Left renal pelvis (tissue), 4 donors: ENCODE measurements around the gene HBD. TPM values are rescaled to one million over a fixed set of nuclear protein-coding genes. Genes with fewer than 3 reads are reported as not detected.
"Not testable (repeated sequence)": the region's sequence is repeated elsewhere in the genome, so short reads cannot be mapped to it uniquely, and the experiment has no call there.

Source experiments
- DNase-seq, 4 donors: peaks; one replicate each; pipeline ENCODE4 v3.0.0-alpha.2; 2013; ENCODE audit warnings: low read depth in 4 of 4, low spot score in 3 of 4
- polyA plus RNA-seq, 4 donors: library from polyadenylated mRNA; unstranded; fragments of 120-200 nt; gene quantifications; one replicate each; pipeline ENCODE4 v1.2.1, GENCODE V29; 2013; ENCODE audit not compliant: insufficient read length in 4 of 4

Gene HBD
- polyA plus RNA-seq, 4 donors, result 1.1 to 2.9 (median 1.5) TPM

GRCh38 chr11:5254023-5254422 lies 19.7 kb upstream of the HBD start:
- not testable (repeated sequence) for DNase-seq

- not testable (repeated sequence) for DNase-seq
Observed at GRCh38 chr11:5253440-5253839, 19.2 kb upstream of the HBD start.

- no peak for DNase-seq
Observed at GRCh38 chr11:5252919-5253265, 18.6 kb upstream of the HBD start.

GRCh38 chr11:5252192-5252918 lies 18.1 kb upstream of the HBD start:
- DNase-seq, result no peak

- DNase-seq, result no peak
Observed at GRCh38 chr11:5251746-5252145, 17.5 kb upstream of the HBD start.

GRCh38 chr11:5250543-5251204 lies 16.4 kb upstream of the HBD start:
- no peak for DNase-seq

- not testable (repeated sequence) for DNase-seq
Observed at GRCh38 chr11:5249807-5250396, 15.6 kb upstream of the HBD start, which contains the start of gene HBG1. Gene HBG1 (minus strand): TSS chr11:5249857. CDS start chr11:5249804, 53 bp downstream.

GRCh38 chr11:5248498-5248897 lies 14.2 kb upstream of the HBD start:
- DNase-seq, result not testable (repeated sequence)

- no peak for DNase-seq
Observed at GRCh38 chr11:5247472-5248192, 13.3 kb upstream of the HBD start.

- no peak for DNase-seq
Observed at GRCh38 chr11:5246772-5247471, 12.6 kb upstream of the HBD start.

GRCh38 chr11:5245155-5245554 lies 10.9 kb upstream of the HBD start:
- no peak for DNase-seq

- no peak for DNase-seq
Observed at GRCh38 chr11:5243816-5244180, 9.5 kb upstream of the HBD start.

GRCh38 chr11:5242933-5243815 lies 8.9 kb upstream of the HBD start:
- no peak for DNase-seq

- DNase-seq, result no peak
Observed at GRCh38 chr11:5242208-5242607, 7.9 kb upstream of the HBD start.

GRCh38 chr11:5241458-5241857 lies 7.2 kb upstream of the HBD start:
- no peak for DNase-seq

GRCh38 chr11:5240458-5240857 lies 6.2 kb upstream of the HBD start:
- no peak for DNase-seq

- no peak for DNase-seq
Observed at GRCh38 chr11:5240056-5240455, 5.8 kb upstream of the HBD start.

- no peak for DNase-seq
Observed at GRCh38 chr11:5239046-5239445, 4.8 kb upstream of the HBD start.

GRCh38 chr11:5238486-5238885 lies 4.2 kb upstream of the HBD start:
- no peak for DNase-seq

GRCh38 chr11:5237420-5237819 lies 3.1 kb upstream of the HBD start:
- DNase-seq, result no peak
